ENCODE measurements around the gene CHCHD6.
"Not testable (repeated sequence)": the region's sequence is repeated elsewhere in the genome, so short reads cannot be mapped to it uniquely, and the experiment has no call there.

CHCHD6 gene

DNA sequence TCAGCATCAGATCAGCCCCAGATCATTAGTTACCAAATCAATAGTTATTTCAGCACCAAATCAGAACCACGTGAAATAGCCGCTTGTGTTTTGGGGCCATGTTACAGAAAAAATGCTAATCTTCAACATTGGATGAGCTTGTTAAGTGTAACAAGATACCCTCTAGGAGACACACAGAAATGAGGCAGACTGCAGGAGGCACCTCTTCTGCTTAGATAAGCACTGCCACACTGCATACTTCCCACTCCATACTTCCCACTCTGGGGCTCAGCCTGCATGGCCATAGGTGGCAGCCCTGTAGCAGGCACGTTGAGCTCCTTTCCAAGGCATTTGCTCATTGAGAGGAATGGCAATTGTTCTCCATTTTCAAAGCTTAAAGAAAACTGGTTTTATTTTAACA, 73.3 kb downstream of the CHCHD6 start:
- DNase-seq, result no peak

GRCh38 chr3:126780666-126781065, 76.6 kb downstream of the CHCHD6 start:
- DNase-seq, result no peak

DNA sequence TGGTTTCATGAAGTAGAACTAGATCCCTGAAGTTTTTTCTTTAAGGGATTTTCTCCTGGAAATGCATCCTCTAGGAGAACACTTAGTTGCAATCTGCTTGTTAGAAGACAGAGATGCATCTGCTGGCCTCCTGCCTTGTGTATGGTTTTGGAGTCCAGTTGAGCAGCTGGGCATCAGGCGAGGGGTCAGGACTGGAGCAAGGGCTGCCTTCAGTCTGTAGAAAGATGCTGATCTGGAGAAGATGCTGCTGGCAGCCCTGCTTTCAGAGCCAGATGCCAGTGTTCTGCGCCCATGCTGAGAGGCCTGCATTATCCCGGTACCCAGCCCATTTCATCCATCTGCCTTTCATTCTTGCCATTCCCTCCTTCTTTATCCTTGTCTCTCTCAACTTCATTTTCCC, 77.4 kb downstream of the CHCHD6 start:
- DNase-seq, result no peak

GRCh38 chr3:126781889-126782491, 78.0 kb downstream of the CHCHD6 start:
- no peak for DNase-seq

- no peak for DNase-seq
These were observed 78.5 kb downstream of the CHCHD6 start for GRCh38 chr3:126782536-126782935.

- DNase-seq, result no peak
These were observed 80.2 kb downstream of the CHCHD6 start for GRCh38 chr3:126784254-126784653.

DNA sequence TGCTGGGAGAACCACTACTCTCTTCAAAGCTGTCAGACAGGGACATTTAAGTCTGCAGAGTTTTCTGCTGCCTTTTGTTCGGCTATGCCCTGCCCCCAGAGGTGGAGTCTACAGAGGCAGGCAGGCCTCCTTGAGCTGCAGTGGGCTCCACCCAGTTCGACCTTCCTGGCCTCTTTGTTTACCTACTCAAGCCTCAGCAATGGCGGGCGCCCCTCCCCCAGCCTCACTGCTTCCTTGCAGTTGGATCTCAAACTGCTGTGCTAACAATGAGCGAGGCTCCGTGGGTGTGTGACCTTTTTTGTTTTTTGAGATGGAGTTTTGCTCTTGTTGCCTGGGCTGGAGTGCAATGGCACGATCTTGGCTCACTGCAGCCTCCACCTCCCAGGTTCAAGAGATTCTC, 87.3 kb downstream of the CHCHD6 start:
- DNase-seq, result not testable (repeated sequence)

DNA sequence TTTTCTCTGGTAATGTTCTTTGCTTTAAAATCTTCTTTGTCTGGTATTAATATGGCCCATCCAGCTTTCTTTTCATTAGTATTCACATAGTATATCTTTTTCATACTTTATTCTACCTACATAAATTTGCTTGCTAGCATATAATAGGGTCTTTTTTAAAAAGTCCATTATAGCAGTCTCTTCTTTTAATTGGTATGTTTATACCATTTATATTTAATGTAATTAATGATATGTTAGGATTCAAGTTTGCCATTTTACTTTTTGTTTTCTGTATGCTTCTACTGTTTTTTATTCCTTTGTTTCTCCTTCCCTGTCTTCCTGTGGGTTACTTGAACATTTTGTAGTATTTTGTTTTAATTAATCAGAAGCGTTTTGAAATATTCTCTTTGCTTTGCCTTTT, 89.0 kb downstream of the CHCHD6 start:
- DNase-seq, result no peak

GRCh38 chr3:126797563-126797962, 93.5 kb downstream of the CHCHD6 start:
- DNase-seq, result no peak

DNA sequence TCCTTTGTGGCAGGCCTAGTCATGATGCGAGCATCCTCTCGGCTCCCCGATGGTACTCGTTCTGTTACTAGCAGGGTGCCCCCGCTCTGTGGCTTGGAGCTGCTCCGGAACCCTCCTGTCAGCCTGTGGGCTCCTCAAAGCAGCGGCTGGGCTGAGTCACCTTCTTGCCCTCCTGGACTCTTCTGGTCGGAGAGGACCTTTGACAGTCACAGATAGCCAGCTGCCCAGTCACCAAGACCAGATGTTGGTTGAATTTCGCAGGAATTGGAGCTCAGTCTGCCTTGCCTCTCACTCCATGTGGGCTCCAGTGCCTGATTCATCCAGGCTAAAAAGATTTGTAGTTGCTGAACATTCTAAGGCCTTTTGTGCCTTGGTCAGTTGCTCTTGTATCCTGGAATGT, 94.5 kb downstream of the CHCHD6 start:
- no peak for DNase-seq

DNA sequence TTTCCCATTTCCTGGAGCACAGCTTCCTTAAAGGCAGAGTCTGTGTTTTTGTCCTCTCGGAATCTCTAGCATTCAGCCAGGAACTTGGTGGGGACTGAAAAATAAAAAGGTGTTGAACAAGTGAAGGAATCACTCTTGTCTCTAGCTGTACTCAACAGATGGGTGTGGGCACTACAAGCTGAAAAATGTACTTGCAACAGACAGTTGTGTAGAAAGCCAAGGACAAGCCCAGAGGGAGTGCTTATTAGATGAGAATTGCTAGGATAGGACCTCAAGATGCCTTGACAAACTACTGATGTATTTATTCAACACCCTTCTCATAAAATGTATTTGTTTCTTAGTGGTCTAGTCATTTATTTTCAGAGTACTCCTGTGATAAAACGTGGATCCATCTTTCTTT, 95.1 kb downstream of the CHCHD6 start:
- no peak for DNase-seq

GRCh38 chr3:126801312-126801711, 97.3 kb downstream of the CHCHD6 start:
- DNase-seq, result not testable (repeated sequence)

DNA sequence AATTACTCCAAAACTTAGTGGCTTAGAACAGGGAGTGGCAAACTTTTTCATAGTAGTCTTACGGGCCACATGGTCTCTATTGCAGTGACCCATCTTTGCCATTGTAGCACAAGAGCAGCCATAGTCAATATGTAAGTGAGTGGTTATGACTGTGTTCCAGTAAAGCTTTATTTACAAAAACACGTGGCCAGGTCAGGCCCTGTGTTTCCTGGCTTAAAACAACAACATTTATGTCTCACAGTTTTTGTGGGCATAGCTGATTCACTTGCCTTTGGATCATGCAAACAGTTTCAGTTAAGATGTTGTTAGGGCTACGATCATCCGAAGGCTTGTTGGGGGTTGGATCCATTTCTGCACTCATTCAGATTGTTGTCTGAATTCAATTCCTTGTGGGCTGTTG, 103.8 kb downstream of the CHCHD6 start:
- DNase-seq, result no peak

- no peak for DNase-seq
These were observed 107.5 kb downstream of the CHCHD6 start for GRCh38 chr3:126811530-126811929.

DNA sequence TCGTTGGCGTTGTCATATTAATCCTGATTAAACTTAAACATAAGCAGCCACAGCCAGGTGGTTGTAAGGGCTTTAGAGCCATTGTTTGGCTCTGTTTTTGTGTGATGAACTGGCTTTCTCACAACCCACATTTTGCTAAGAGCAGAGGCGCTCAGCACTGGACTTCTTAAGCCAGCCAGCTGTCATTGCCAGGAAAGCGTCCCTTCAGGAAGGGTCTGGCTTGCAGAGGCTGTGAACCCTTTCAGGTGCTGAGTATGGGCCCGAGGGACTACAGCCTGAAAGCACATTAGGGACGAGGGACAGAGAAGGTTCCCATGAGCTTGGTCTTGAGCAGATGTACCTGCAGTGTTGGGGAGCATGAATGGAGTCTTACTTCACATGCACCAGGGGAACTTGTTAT, 112.3 kb downstream of the CHCHD6 start:
- DNase-seq, result no peak

DNA sequence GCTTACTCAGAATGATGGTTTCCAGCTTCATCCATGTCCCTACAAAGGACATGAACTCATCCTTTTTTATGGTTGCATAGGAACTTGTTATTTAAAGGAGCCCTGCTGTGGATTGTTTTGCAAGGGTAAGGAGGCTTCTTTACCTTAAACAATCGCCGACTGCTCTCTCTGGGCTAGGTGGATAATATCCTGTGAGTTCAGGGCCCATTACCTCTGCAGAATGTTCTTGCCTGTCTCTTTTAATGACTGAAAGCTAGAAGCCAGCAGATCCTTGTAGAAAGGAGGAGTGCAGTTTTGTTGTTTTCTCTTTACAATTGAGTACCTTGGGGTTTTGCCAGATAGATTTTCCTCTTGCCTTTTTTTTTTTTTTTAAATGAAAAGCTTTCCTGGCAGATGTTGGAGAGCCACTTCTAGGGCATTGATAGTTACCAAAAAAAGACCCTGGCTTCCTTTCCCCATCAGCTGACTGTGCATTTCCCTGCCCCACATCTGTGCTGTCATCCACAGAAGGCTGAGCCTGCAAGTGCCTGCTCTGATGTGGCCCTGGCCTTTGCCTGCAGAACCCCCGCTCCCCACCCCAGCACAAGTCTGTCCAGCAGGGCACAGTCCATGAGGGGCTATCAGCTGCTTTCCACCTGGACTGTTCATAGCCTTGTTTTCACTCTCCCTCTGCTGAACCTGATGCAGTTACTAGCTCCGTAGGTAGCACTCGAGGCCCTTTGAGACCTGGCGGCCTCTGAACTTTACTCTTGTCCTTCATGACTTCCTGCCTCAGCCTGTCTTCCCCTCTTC, 113.1 kb downstream of the CHCHD6 start:
- no peak for DNase-seq

- DNase-seq, result no peak
These were observed 113.7 kb downstream of the CHCHD6 start for GRCh38 chr3:126817781-126818180.

GRCh38 chr3:126818400-126819095, 114.5 kb downstream of the CHCHD6 start:
- no peak for DNase-seq

DNA sequence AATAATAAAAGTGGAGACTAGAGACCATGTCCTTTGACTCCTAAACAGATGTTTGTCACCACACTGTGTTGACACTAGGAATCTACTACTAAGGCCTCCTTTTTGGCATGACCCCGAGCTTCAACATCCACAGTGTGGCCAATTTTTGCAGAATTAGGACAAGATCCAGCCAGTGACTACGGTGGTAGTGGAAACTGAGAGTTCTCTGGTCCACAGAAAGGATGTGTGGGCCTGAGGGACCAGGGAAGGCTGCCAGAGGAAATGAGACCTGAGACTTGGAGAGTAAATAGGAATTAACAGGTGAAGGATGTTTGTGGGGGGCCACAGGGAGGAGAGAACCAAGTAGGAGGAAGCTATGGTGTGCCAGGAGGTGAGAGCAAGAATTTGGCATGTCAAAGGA, 122.7 kb downstream of the CHCHD6 start:
- DNase-seq, result no peak

- DNase-seq, result no peak
These were observed 123.1 kb downstream of the CHCHD6 start for GRCh38 chr3:126827121-126827520.

GRCh38 chr3:126828306-126828705, 124.3 kb downstream of the CHCHD6 start:
- DNase-seq, result no peak

GRCh38 chr3:126832933-126833332, 128.9 kb downstream of the CHCHD6 start:
- no peak for DNase-seq

GRCh38 chr3:126834596-126835471, 130.8 kb downstream of the CHCHD6 start:
- no peak for DNase-seq
